Stomach (tissue), 9 donors: ENCODE data around the gene NTM. TPM values are rescaled to one million over a fixed set of nuclear protein-coding genes. Genes with fewer than 3 reads are reported as not detected.

ENCODE experiments used
- DNase-seq, 2 donors: peaks; one replicate each; pipeline versions ENCODE4 v3.0.0 to v3.0.0-alpha.2; 2013 to 2019
- H3K27ac ChIP-seq, 5 donors: fragments of 200-600 bp in 4 of 5; sonication (generic) in 4 of 5; one replicate each; pipeline ENCODE4 v1.5.1; 2013 to 2019; ENCODE audit warnings: mild to moderate bottlenecking in 1 of 5, moderate library complexity in 1 of 5
- H3K27me3 ChIP-seq, 3 donors: fragments of 200-600 bp; sonication (generic); one replicate each; pipeline ENCODE4 v1.5.1; 2017 to 2019; ENCODE audit warnings: mixed run types in 1 of 3
- H3K36me3 ChIP-seq, 4 donors: fragments of 200-600 bp; sonication (generic); 1 replicate in 3 of 4; 2 replicates in 1 of 4; pipeline ENCODE4 v1.5.1; 2016 to 2019
- H3K4me1 ChIP-seq, 4 donors: fragments of 200-600 bp; sonication (generic); one replicate each; pipeline ENCODE4 v1.5.1; 2016 to 2019
- H3K4me3 ChIP-seq, 4 donors: fragments of 200-600 bp; sonication (generic) in 3 of 4; one replicate each; pipeline ENCODE4 v1.5.1; 2016 to 2019; ENCODE audit warnings: mild to moderate bottlenecking in 1 of 4
- H3K9me3 ChIP-seq, 4 donors: fragments of 200-600 bp; sonication (generic); one replicate each; pipeline ENCODE4 v1.5.1; 2016 to 2019
- CTCF ChIP-seq, 7 experiments: fragments of 450-650 bp in 4 of 7; fragments of 200-600 bp in 3 of 7; sonication (generic) in 3 of 7; IDR thresholded peaks; one replicate each; pipeline ENCODE4 v1.5.1; 2016 to 2019; ENCODE audit warnings: antibody characterized with exemption in 7 of 7, control low read depth in 2 of 7, mild to moderate bottlenecking in 1 of 7
- EP300 ChIP-seq: sonication (generic); formaldehyde crosslinking; IDR thresholded peaks from one replicate; pipeline ENCODE4 v1.6.1; 2017; ENCODE audit warnings: antibody characterized with exemption
- POLR2A ChIP-seq, 4 donors: fragments of 450-650 bp; IDR thresholded peaks; one replicate each; pipeline ENCODE4 v1.6.1; 2016; ENCODE audit warnings: antibody characterized with exemption in 4 of 4, control low read depth in 2 of 4, mild to moderate bottlenecking in 1 of 4, moderate library complexity in 1 of 4
- POLR2AphosphoS5 ChIP-seq, 3 donors: sonication (generic); formaldehyde crosslinking; IDR thresholded peaks; one replicate each; pipeline ENCODE4 v1.6.1; 2016; ENCODE audit warnings: antibody characterized with exemption in 3 of 3
- WGBS, 5 donors: extraction: QIAGEN DNeasy Blood & Tissue Kit in 3 of 5; methylation state at CpG; one replicate each; pipeline versions ENCODE4 v1.1.5 to v1.1.7; 2013 to 2018; 5-methylcytosine and 5-hydroxymethylcytosine counted together
- intact Hi-C: fragments of 100-400 bp; cut with DNase I; formaldehyde crosslinking; loops from one replicate; pipeline ENCODE4 v1.15.1; 2023; ENCODE audit warnings: low total_unique reads
- polyA plus RNA-seq, 3 donors: library from polyadenylated mRNA; stranded (reverse); fragments of 200-250 nt; gene quantifications; one replicate each; pipeline ENCODE4 v1.2.3, GENCODE V29; 2013
- total RNA-seq, 5 donors: library from RNA; depleted of rRNA; stranded (reverse); fragments of >200 nt; gene quantifications; one replicate each; pipeline versions ENCODE4 v1.1.0 to v1.2.3, GENCODE V29; 2014 to 2016
- donor health status: healthy with polysubstance abuse.
- donor health status: Bipolar disorder and iron deficiency.
- donor health status: healthy.

Gene NTM
- total and polyA plus RNA-seq, 8 donors = 0.50 to 8.4 (median 1.3) TPM; not detected in 3

DNA sequence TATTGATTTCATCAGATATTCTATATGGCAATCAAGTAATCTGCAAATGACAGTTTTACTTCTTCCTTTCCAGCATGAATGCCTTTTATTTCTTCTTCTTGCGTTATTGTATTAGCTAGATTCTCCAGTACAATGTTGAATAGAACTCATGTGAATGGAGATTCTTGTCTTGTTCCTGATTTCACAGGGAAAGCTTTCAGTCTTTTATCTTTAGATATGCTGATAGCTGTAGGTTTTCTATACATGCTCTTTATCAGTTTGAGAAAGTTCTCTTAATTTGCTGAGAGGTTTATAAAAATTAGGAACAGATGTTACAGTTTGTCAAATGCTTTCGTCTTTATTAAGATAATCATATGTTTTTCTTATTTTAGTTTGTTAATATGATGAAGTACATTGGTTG, 347.2 kb downstream of the NTM start:
- peaks cover 0 to 18% (median 7%) of the 10 kb centered on the region in 4 donors for H3K9me3 ChIP-seq
- intact Hi-C loops = no loop called here
- H3K36me3 ChIP-seq = no peaks in the 10 kb centered on the region
- DNase-seq = no peak
- H3K27me3 ChIP-seq = peaks cover 0 to 2% (median 0%) of the 10 kb centered on the region in 3 donors
- TF ChIP-seq EP300 (no peak), POLR2AphosphoS5 (IDR thresholded peaks at IDR 0.05) (no peak), CTCF (IDR thresholded peaks at IDR 0.05) (no peak), POLR2A (IDR thresholded peaks at IDR 0.05) (no peak)
- H3K4me3 ChIP-seq = no peak overlapping the region
- no peaks in the 10 kb centered on the region for H3K4me1 ChIP-seq
- H3K27ac ChIP-seq = no peak overlapping the region
- WGBS, 5 donors = 46 to 89% (median 77%) methylated on average over 2 of the region's 2 CpGs

GRCh38 chr11:131723088-131723487, 352.7 kb downstream of the NTM start:
- DNase-seq = peak in 1 of 2 donors; percentile 38
- Histone ChIP-seq H3K27me3 (peaks cover 0 to 7% (median 0%) of the 10 kb centered on the region in 3 donors), H3K27ac (no peak overlapping the region), H3K4me3 (no peak overlapping the region), H3K4me1 (no peaks in the 10 kb centered on the region), H3K36me3 (no peaks in the 10 kb centered on the region), H3K9me3 (no peaks in the 10 kb centered on the region)
- intact Hi-C loops = no loop called here
- 46 to 64% (median 59%) methylated on average over 8 of the region's 8 CpGs for WGBS, 5 donors
- no peak for TF ChIP-seq EP300

DNA sequence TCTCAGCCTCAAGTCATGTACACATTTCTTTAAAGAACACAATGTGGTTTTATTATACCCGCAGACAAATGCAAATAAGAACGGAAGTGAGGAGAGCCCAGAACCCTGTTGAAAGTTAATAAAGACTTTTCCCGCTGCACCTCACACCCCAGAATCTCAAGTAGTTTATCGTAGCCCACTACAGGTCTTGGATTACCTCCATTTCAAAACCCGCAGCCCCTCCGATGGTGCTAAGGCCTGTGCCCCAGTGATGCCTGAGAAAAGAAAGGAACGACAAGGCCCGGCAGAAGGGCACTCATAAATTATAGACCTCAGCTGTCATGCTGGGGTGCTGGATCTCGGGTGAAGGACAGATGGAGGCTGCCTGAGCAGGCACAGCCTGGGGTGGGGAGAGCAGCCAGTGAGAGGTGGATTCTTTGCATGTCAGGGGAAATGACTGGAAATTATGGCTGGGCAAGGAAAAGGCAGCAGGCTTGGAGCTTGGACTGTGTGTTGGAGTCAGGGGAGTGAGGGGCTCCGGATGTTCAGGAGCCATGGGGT, 354.1 kb downstream of the NTM start:
- Histone ChIP-seq H3K36me3 (no peaks in the 10 kb centered on the region), H3K27me3 (peaks cover 0 to 5% (median 0%) of the 10 kb centered on the region in 3 donors), H3K27ac (no peak overlapping the region), H3K9me3 (no peaks in the 10 kb centered on the region), H3K4me3 (no peak overlapping the region), H3K4me1 (no peaks in the 10 kb centered on the region)
- no peak for DNase-seq
- intact Hi-C loops = no loop called here
- 80 to 85% (median 82%) methylated on average over 10 of the region's 10 CpGs for WGBS, 5 donors
- TF ChIP-seq POLR2AphosphoS5 (IDR thresholded peaks at IDR 0.05) (no peak), EP300 (no peak), CTCF (IDR thresholded peaks at IDR 0.05) (no peak), POLR2A (IDR thresholded peaks at IDR 0.05) (no peak)

GRCh38 chr11:131734871-131735270, 364.5 kb downstream of the NTM start:
- TF ChIP-seq CTCF (IDR thresholded peaks at IDR 0.05) (no peak), POLR2A (IDR thresholded peaks at IDR 0.05) (no peak), POLR2AphosphoS5 (IDR thresholded peaks at IDR 0.05) (no peak), EP300 (no peak)
- no peak for DNase-seq
- Histone ChIP-seq H3K27me3 (peaks cover 0 to 23% (median 0%) of the 10 kb centered on the region in 3 donors), H3K4me1 (no peaks in the 10 kb centered on the region), H3K36me3 (no peaks in the 10 kb centered on the region), H3K27ac (no peak overlapping the region), H3K4me3 (no peak overlapping the region), H3K9me3 (no peaks in the 10 kb centered on the region)
- WGBS, 5 donors = 29 to 35% (median 30%) methylated on average over 4 of the region's 4 CpGs
- intact Hi-C loops = no loop called here

- no peak for DNase-seq
- no peaks in the 10 kb centered on the region for H3K36me3 ChIP-seq
- intact Hi-C loops = no loop called here
- WGBS, 5 donors = 44 to 52% (median 46%) methylated on average over 7 of the region's 7 CpGs
- no peak overlapping the region for H3K27ac ChIP-seq
- TF ChIP-seq EP300 (no peak), CTCF (IDR thresholded peaks at IDR 0.05) (no peak), POLR2A (IDR thresholded peaks at IDR 0.05) (no peak), POLR2AphosphoS5 (IDR thresholded peaks at IDR 0.05) (no peak)
- peaks cover 0 to 23% (median 4%) of the 10 kb centered on the region in 3 donors for H3K27me3 ChIP-seq
- no peaks in the 10 kb centered on the region for H3K4me1 ChIP-seq
- H3K9me3 ChIP-seq = no peaks in the 10 kb centered on the region
- H3K4me3 ChIP-seq = no peak overlapping the region
These were observed 366.9 kb downstream of the NTM start for GRCh38 chr11:131737357-131737756.
